Panc1 (cell line): ENCODE results near the gene DPH6. TPM values are rescaled to one million over a fixed set of nuclear protein-coding genes. Genes with fewer than 3 reads are reported as not detected.

ENCODE experiments used
- ATAC-seq: fragments of 200-7000 bp; cut with Tn5 transposase; 2 replicates; pipeline ENCODE4 v1.9.1; 2020; ENCODE audit warnings: mild to moderate bottlenecking, moderate library complexity
- BruUV-seq: library from RNA; stranded (reverse); fragments of 400-500 nt; replicated peaks from 2 replicates; lab custom pipeline; 2021; lab: Mats Ljungman, UMichigan
- CTCF ChIA-PET: fragments of 300-600 bp; sonication (Branson Sonifier 250); formaldehyde crosslinking; loops from one replicate; lab custom pipeline; 2022; ENCODE audit warnings: antibody characterized with exemption; lab: Charles Lee
- POLR2A ChIA-PET: fragments of 300-600 bp; sonication (Branson Sonifier 250); formaldehyde crosslinking; loops from one replicate; lab custom pipeline; 2022; ENCODE audit warnings: antibody characterized with exemption; lab: Charles Lee
- DNase-seq: peaks from one replicate; pipeline ENCODE4 v3.0.0-alpha.2; 2010; ENCODE audit warnings: low read depth, low spot score
- H3K27ac ChIP-seq: 2 replicates; pipeline ENCODE4 v1.5.1; 2011; ENCODE audit warnings: mild to moderate bottlenecking, low read length, inconsistent platforms
- H3K27me3 ChIP-seq: fragments of 200-500 bp; sonication (Bioruptor generic); 2 replicates; pipeline ENCODE4 v1.6.0; 2014; ENCODE audit warnings: low read length, inconsistent platforms; ENCODE audit not compliant: control insufficient read depth, insufficient read depth
- H3K36me3 ChIP-seq: fragments of 200-500 bp; sonication (Bioruptor generic); 2 replicates; pipeline ENCODE4 v1.5.1; 2014; ENCODE audit warnings: inconsistent platforms, mild to moderate bottlenecking, low read length, moderate library complexity; ENCODE audit not compliant: control insufficient read depth, insufficient read depth
- H3K4me1 ChIP-seq: 2 replicates; pipeline ENCODE4 v1.5.1; 2011; ENCODE audit warnings: inconsistent platforms, mild to moderate bottlenecking, low read length, moderate library complexity; ENCODE audit not compliant: control insufficient read depth, insufficient read depth
- H3K4me3 ChIP-seq, 2 experiments: 2 replicates each; pipeline ENCODE4 v1.5.1; 2011 to 2012; ENCODE audit warnings: low read depth in 2 of 2, low read length in 2 of 2, mild to moderate bottlenecking in 2 of 2, inconsistent platforms in 1 of 2, moderate library complexity in 1 of 2
- H3K9me3 ChIP-seq: fragments of 200-500 bp; sonication (Bioruptor generic); 2 replicates; pipeline ENCODE4 v1.5.1; 2014; ENCODE audit warnings: low read depth, mild to moderate bottlenecking, inconsistent platforms, low read length, moderate library complexity; ENCODE audit not compliant: control insufficient read depth, insufficient read depth
- POLR2AphosphoS5 ChIP-seq: IDR thresholded peaks from 2 replicates; pipeline ENCODE4 v1.6.1; 2012; ENCODE audit warnings: mild to moderate bottlenecking, low read depth, low read length, moderate library complexity
- REST ChIP-seq, 2 experiments: IDR thresholded peaks; 2 replicates each; pipeline ENCODE4 v1.6.1; 2011 to 2012; ENCODE audit warnings: low read depth in 2 of 2, control low read depth in 1 of 2, low read length in 1 of 2, mild to moderate bottlenecking in 1 of 2, moderate library complexity in 1 of 2; ENCODE audit not compliant: insufficient read depth in 1 of 2
- SIN3A ChIP-seq: IDR thresholded peaks from 2 replicates; pipeline ENCODE4 v1.6.1; 2012; ENCODE audit warnings: low read depth, mild to moderate bottlenecking, low read length, moderate library complexity, borderline replicate concordance; ENCODE audit not compliant: insufficient read depth
- TCF7L2 ChIP-seq: IDR thresholded peaks from 2 replicates; pipeline ENCODE4 v1.6.1; 2011; ENCODE audit warnings: mild to moderate bottlenecking, low read depth, low read length, inconsistent platforms
- in situ Hi-C: cut with HindIII; loops from 2 replicates; pipeline ENCODE4 v1.10.0; 2016; ENCODE audit warnings: low sequenced_read_pairs, low pct_unique_long_range_greater_than_20kb
- intact Hi-C: fragments of 100-400 bp; cut with micrococcal nuclease; formaldehyde crosslinking; loops from one replicate; pipeline ENCODE4 v1.10.0; 2022; ENCODE audit not compliant: unreplicated experiment
- total RNA-seq: library from RNA; stranded (reverse); gene quantifications from one replicate; pipeline ENCODE4 v1.2.1, GENCODE V29; 2021; ENCODE audit not compliant: unreplicated experiment
- TF ChIP-seq, protein P1 (sequence below): fragments of 450-650 bp; IDR thresholded peaks from 2 replicates; pipeline ENCODE4 v1.5.1; 2017; ENCODE audit warnings: mild to moderate bottlenecking

Gene DPH6
- total RNA-seq, 1 experiment from 2014 or later: 24.0 TPM

DNA sequence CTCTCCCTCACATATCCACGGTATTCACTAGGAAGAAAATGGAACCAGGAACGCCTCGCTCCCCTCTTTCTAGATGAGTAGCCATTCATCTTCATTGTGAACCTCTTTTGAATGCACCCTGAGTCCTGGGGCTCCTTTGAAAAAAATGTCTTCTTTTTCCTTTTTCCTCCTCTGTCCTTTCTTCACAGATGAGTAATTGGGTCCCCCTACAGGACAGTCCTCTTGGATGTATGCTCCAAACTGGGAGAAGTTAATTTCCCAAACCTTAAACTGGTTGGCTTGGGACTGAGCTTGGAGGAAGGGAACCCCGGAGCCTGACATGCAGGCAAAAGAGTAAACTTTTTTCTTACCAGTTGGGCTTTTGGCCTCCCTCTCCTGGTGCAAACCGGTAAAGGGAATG lies 108.8 kb downstream of the DPH6 start:
- H3K4me3 ChIP-seq: no peak overlapping the region
- intact Hi-C loops: no loop called here
- no peak overlapping the region for H3K27ac ChIP-seq
- no peaks in the 10 kb centered on the region for H3K9me3 ChIP-seq
- ChIA-PET POLR2A (interaction anchor here (0.7 kb wide), 1 partner anchor 121 kb away, joined by 12 read pairs; no protein-coding TSS in a partner anchor), CTCF (no interaction called here)
- no TSS peak for BruUV-seq
- no peaks in the 10 kb centered on the region for H3K4me1 ChIP-seq
- DNase-seq (no peak), ATAC-seq (no peak)
- no peaks in the 10 kb centered on the region for H3K36me3 ChIP-seq
- in situ Hi-C loops: no loop called here
- no peaks in the 10 kb centered on the region for H3K27me3 ChIP-seq
- TF ChIP-seq, protein P1, sequence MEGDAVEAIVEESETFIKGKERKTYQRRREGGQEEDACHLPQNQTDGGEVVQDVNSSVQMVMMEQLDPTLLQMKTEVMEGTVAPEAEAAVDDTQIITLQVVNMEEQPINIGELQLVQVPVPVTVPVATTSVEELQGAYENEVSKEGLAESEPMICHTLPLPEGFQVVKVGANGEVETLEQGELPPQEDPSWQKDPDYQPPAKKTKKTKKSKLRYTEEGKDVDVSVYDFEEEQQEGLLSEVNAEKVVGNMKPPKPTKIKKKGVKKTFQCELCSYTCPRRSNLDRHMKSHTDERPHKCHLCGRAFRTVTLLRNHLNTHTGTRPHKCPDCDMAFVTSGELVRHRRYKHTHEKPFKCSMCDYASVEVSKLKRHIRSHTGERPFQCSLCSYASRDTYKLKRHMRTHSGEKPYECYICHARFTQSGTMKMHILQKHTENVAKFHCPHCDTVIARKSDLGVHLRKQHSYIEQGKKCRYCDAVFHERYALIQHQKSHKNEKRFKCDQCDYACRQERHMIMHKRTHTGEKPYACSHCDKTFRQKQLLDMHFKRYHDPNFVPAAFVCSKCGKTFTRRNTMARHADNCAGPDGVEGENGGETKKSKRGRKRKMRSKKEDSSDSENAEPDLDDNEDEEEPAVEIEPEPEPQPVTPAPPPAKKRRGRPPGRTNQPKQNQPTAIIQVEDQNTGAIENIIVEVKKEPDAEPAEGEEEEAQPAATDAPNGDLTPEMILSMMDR: peak; percentile 18; the same call in 1 of the 2 replicates
- TF ChIP-seq POLR2AphosphoS5: no peak

GRCh38 chr15:35436422-35436821 lies 109.5 kb downstream of the DPH6 start:
- in situ Hi-C loops: no loop called here
- ATAC-seq: no peak
- TF ChIP-seq POLR2AphosphoS5 (no peak), SIN3A (no peak)
- TF ChIP-seq, protein P1: no peak

GRCh38 chr15:35431281-35431680 lies 114.7 kb downstream of the DPH6 start:
- no TSS peak for BruUV-seq
- intact Hi-C loops (no loop called here), in situ Hi-C loops (no loop called here)
- no peaks in the 10 kb centered on the region for H3K36me3 ChIP-seq
- TF ChIP-seq REST (IDR thresholded peaks at IDR 0.05; ENCODE audit: insufficient read depth in 1 of 2, low read depth in 2 of 2, low read length in 1 of 2) (no peak), POLR2AphosphoS5 (no peak), TCF7L2 (no peak), SIN3A (no peak)
- TF ChIP-seq, protein P1: no peak
- ATAC-seq: no peak
- H3K27me3 ChIP-seq: no peaks in the 10 kb centered on the region
- no peaks in the 10 kb centered on the region for H3K4me1 ChIP-seq
- H3K9me3 ChIP-seq: no peaks in the 10 kb centered on the region
- H3K27ac ChIP-seq: no peak overlapping the region
- POLR2A ChIA-PET: no interaction called here
- H3K4me3 ChIP-seq: no peak overlapping the region
- CTCF ChIA-PET: interaction anchor here (0.7 kb wide), 1 partner anchor 125 kb away, joined by 3 read pairs; no protein-coding TSS in a partner anchor
- no peak for DNase-seq

More at GRCh38 chr15:35436422-35436821, 109.5 kb downstream of the DPH6 start:
- no TSS peak for BruUV-seq
- H3K9me3 ChIP-seq: no peaks in the 10 kb centered on the region
- CTCF ChIA-PET: interaction anchor here (0.7 kb wide), 1 partner anchor 9 kb away, joined by 3 read pairs; no protein-coding TSS in a partner anchor
- no peaks in the 10 kb centered on the region for H3K4me1 ChIP-seq
- H3K27ac ChIP-seq: no peak overlapping the region
- POLR2A ChIA-PET: interaction anchor here (0.7 kb wide), 1 partner anchor 120 kb away, joined by 12 read pairs; no protein-coding TSS in a partner anchor
- DNase-seq: no peak
- intact Hi-C loops: no loop called here
- H3K27me3 ChIP-seq: no peaks in the 10 kb centered on the region
- no peak overlapping the region for H3K4me3 ChIP-seq
- H3K36me3 ChIP-seq: no peaks in the 10 kb centered on the region
